ENCODE measurements around the gene BEAN1.

Gene BEAN1

GRCh38 chr16:66476328-66477027 lies 49.4 kb downstream of the BEAN1 start:
- no peaks in the 10 kb centered on the region for H3K9me3 ChIP-seq (ENCODE audit: control insufficient read depth in 1 of 2, low read length in 2 of 2)
- H3K27ac ChIP-seq (ENCODE audit: low read length) = no peak overlapping the region
- no peak overlapping the region for H3K4me3 ChIP-seq (ENCODE audit: low read depth in 1 of 2, low read length in 2 of 2)
- H3K4me1 ChIP-seq (ENCODE audit: control insufficient read depth in 1 of 2, insufficient read depth in 2 of 2, low read length in 2 of 2) = no peaks in the 10 kb centered on the region
- H3K36me3 ChIP-seq (ENCODE audit: control insufficient read depth in 1 of 2, insufficient read depth in 2 of 2, low read length in 2 of 2) = no peaks in the 10 kb centered on the region
- H3K27me3 ChIP-seq (ENCODE audit: low read depth, low read length) = peaks cover 4% of the 10 kb centered on the region

- no peaks in the 10 kb centered on the region for H3K4me1 ChIP-seq (ENCODE audit: control insufficient read depth in 1 of 2, insufficient read depth in 2 of 2, low read length in 2 of 2)
- H3K27ac ChIP-seq (ENCODE audit: low read length) = no peak overlapping the region
- H3K4me3 ChIP-seq (ENCODE audit: low read depth in 1 of 2, low read length in 2 of 2) = no peak overlapping the region
- H3K27me3 ChIP-seq (ENCODE audit: low read depth, low read length) = peaks cover 4% of the 10 kb centered on the region
- no peaks in the 10 kb centered on the region for H3K9me3 ChIP-seq (ENCODE audit: control insufficient read depth in 1 of 2, low read length in 2 of 2)
- H3K36me3 ChIP-seq (ENCODE audit: control insufficient read depth in 1 of 2, insufficient read depth in 2 of 2, low read length in 2 of 2) = no peaks in the 10 kb centered on the region
These were observed 50.0 kb downstream of the BEAN1 start for GRCh38 chr16:66477028-66477515.

GRCh38 chr16:66478733-66479511 lies 51.8 kb downstream of the BEAN1 start:
- no peaks in the 10 kb centered on the region for H3K36me3 ChIP-seq (ENCODE audit: control insufficient read depth in 1 of 2, insufficient read depth in 2 of 2, low read length in 2 of 2)
- H3K27ac ChIP-seq (ENCODE audit: low read length) = no peak overlapping the region
- no peaks in the 10 kb centered on the region for H3K9me3 ChIP-seq (ENCODE audit: control insufficient read depth in 1 of 2, low read length in 2 of 2)
- H3K4me1 ChIP-seq (ENCODE audit: control insufficient read depth in 1 of 2, insufficient read depth in 2 of 2, low read length in 2 of 2) = no peaks in the 10 kb centered on the region
- no peak overlapping the region for H3K4me3 ChIP-seq (ENCODE audit: low read depth in 1 of 2, low read length in 2 of 2)
- peaks cover 4% of the 10 kb centered on the region for H3K27me3 ChIP-seq (ENCODE audit: low read depth, low read length)

- no peaks in the 10 kb centered on the region for H3K4me1 ChIP-seq (ENCODE audit: control insufficient read depth in 1 of 2, insufficient read depth in 2 of 2, low read length in 2 of 2)
- H3K4me3 ChIP-seq (ENCODE audit: low read depth in 1 of 2, low read length in 2 of 2) = no peak overlapping the region
- no peak overlapping the region for H3K27ac ChIP-seq (ENCODE audit: low read length)
These were observed 52.7 kb downstream of the BEAN1 start for GRCh38 chr16:66479661-66480264.

DNA sequence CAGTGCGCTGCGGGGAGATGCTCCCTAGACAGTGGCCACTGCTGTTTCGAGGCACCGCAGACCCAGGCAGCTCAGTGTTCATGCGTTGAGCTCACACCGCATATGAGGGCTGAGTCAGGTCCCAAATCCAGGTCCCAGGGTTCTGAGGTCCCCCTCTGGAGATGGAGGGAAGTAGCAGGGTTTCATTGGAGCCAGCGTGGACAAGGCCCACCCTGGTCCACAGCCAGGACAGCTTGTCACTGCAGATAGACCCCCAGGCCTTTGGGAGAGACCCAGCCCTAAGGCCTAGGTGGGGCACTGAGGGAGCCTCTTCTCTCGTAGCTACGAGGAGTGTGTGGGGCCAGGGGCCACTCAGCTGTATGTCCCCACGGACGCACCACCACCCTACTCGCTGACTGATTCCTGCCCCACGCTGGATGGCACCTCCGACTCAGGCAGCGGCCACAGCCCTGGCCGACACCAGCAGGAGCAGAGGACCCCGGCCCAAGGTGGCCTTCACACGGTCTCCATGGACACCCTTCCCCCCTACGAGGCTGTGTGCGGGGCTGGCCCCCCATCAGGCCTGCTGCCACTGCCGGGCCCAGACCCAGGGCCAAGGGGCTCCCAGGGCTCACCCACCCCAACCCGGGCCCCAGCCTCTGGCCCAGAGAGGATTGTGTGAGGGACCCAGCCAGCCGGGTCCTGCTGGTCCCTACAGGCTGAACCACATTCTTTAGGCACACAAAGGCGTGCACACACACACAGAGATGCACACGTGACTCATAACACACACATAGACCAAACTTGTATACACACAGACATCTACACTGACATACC lies 53.4 kb downstream of the BEAN1 start:
- H3K9me3 ChIP-seq (ENCODE audit: control insufficient read depth in 1 of 2, low read length in 2 of 2) = no peaks in the 10 kb centered on the region
- no peaks in the 10 kb centered on the region for H3K4me1 ChIP-seq (ENCODE audit: control insufficient read depth in 1 of 2, insufficient read depth in 2 of 2, low read length in 2 of 2)
- H3K4me3 ChIP-seq (ENCODE audit: low read depth in 1 of 2, low read length in 2 of 2) = no peak overlapping the region
- peaks cover 4% of the 10 kb centered on the region for H3K27me3 ChIP-seq (ENCODE audit: low read depth, low read length)
- no peak overlapping the region for H3K27ac ChIP-seq (ENCODE audit: low read length)
- no peaks in the 10 kb centered on the region for H3K36me3 ChIP-seq (ENCODE audit: control insufficient read depth in 1 of 2, insufficient read depth in 2 of 2, low read length in 2 of 2)

More at GRCh38 chr16:66479661-66480264, 52.7 kb downstream of the BEAN1 start:
- Histone ChIP-seq H3K36me3 (ENCODE audit: control insufficient read depth in 1 of 2, insufficient read depth in 2 of 2, low read length in 2 of 2) (no peaks in the 10 kb centered on the region), H3K27me3 (ENCODE audit: low read depth, low read length) (peaks cover 4% of the 10 kb centered on the region), H3K9me3 (ENCODE audit: control insufficient read depth in 1 of 2, low read length in 2 of 2) (no peaks in the 10 kb centered on the region)

- peaks cover 4% of the 10 kb centered on the region for H3K27me3 ChIP-seq (ENCODE audit: low read depth, low read length)
- no peak overlapping the region for H3K4me3 ChIP-seq (ENCODE audit: low read depth in 1 of 2, low read length in 2 of 2)
- no peak overlapping the region for H3K27ac ChIP-seq (ENCODE audit: low read length)
These were observed 54.2 kb downstream of the BEAN1 start for GRCh38 chr16:66481081-66481942.

GRCh38 chr16:66481943-66482390 lies 54.9 kb downstream of the BEAN1 start:
- no peak overlapping the region for H3K27ac ChIP-seq (ENCODE audit: low read length)
- no peaks in the 10 kb centered on the region for H3K27me3 ChIP-seq (ENCODE audit: low read depth, low read length)
- H3K36me3 ChIP-seq (ENCODE audit: control insufficient read depth in 1 of 2, insufficient read depth in 2 of 2, low read length in 2 of 2) = no peaks in the 10 kb centered on the region
- H3K9me3 ChIP-seq (ENCODE audit: control insufficient read depth in 1 of 2, low read length in 2 of 2) = no peaks in the 10 kb centered on the region
- H3K4me3 ChIP-seq (ENCODE audit: low read depth in 1 of 2, low read length in 2 of 2) = no peak overlapping the region
- H3K4me1 ChIP-seq (ENCODE audit: control insufficient read depth in 1 of 2, insufficient read depth in 2 of 2, low read length in 2 of 2) = peaks cover 0 to 6% of the 10 kb centered on the region in 2 donors

More at GRCh38 chr16:66481081-66481942, 54.2 kb downstream of the BEAN1 start:
- no peaks in the 10 kb centered on the region for H3K9me3 ChIP-seq (ENCODE audit: control insufficient read depth in 1 of 2, low read length in 2 of 2)
- no peaks in the 10 kb centered on the region for H3K36me3 ChIP-seq (ENCODE audit: control insufficient read depth in 1 of 2, insufficient read depth in 2 of 2, low read length in 2 of 2)
- H3K4me1 ChIP-seq (ENCODE audit: control insufficient read depth in 1 of 2, insufficient read depth in 2 of 2, low read length in 2 of 2) = no peaks in the 10 kb centered on the region

DNA sequence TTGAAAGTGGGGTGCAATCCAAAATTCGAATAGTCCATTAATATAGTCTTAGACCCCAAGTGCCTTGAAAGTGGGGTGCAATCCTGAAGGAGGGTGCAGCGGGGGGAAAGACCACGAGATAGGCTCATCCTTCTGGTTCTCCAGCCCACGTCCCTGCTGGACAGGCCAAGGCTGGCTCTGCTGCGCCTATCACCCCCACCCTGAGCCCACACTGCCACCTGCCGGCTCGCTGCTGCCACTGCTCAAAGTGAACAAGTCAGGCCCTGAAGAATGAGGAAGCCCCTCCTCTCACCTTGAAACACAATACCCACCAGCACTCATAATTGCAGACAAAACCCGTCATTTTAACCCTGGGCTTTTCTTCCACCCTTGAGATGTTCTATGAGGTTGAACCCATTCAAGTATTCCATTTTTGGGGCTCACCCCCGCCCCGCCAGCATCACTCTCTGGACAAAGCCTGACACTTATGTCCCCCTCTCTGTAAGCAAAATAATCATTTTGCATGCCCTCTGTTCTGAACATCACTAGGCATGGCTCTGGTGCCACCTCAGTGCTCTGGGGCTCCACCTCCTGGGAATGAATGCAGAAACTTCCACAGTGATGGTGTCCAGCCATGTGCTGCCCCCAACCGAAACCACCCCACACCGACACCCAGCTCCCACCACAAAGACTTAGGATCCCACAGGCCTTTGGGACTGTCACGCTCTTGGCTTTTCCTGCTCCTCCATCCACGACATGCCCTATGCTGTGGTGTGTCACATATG lies 56.8 kb downstream of the BEAN1 start:
- Histone ChIP-seq H3K9me3 (ENCODE audit: control insufficient read depth in 1 of 2, low read length in 2 of 2) (no peaks in the 10 kb centered on the region), H3K36me3 (ENCODE audit: control insufficient read depth in 1 of 2, insufficient read depth in 2 of 2, low read length in 2 of 2) (no peaks in the 10 kb centered on the region), H3K4me3 (ENCODE audit: low read depth in 1 of 2, low read length in 2 of 2) (no peak overlapping the region), H3K27ac (ENCODE audit: low read length) (no peak overlapping the region), H3K27me3 (ENCODE audit: low read depth, low read length) (no peaks in the 10 kb centered on the region), H3K4me1 (ENCODE audit: control insufficient read depth in 1 of 2, insufficient read depth in 2 of 2, low read length in 2 of 2) (peaks cover 0 to 11% of the 10 kb centered on the region in 2 donors)

GRCh38 chr16:66484453-66485213 lies 57.5 kb downstream of the BEAN1 start:
- Histone ChIP-seq H3K4me3 (ENCODE audit: low read depth in 1 of 2, low read length in 2 of 2) (no peak overlapping the region), H3K27me3 (ENCODE audit: low read depth, low read length) (no peaks in the 10 kb centered on the region), H3K4me1 (ENCODE audit: control insufficient read depth in 1 of 2, insufficient read depth in 2 of 2, low read length in 2 of 2) (peaks cover 0 to 11% of the 10 kb centered on the region in 2 donors), H3K36me3 (ENCODE audit: control insufficient read depth in 1 of 2, insufficient read depth in 2 of 2, low read length in 2 of 2) (no peaks in the 10 kb centered on the region), H3K27ac (ENCODE audit: low read length) (no peak overlapping the region), H3K9me3 (ENCODE audit: control insufficient read depth in 1 of 2, low read length in 2 of 2) (no peaks in the 10 kb centered on the region)
